Type B pancreatic cell (in vitro differentiated cells): ENCODE measurements around the gene TMEM217. TPM values are rescaled to one million over a fixed set of nuclear protein-coding genes. Genes with fewer than 3 reads are reported as not detected.

Source experiments
- DNase-seq: peaks from one replicate; pipeline ENCODE4 v3.0.0; 2021; ENCODE audit warnings: mixed read lengths; ENCODE audit not compliant: unreplicated experiment; ENCODE audit errors: extremely low spot score
- H3K27ac Mint-ChIP-seq: 2 replicates; pipeline ENCODE4 v1.8.0; 2021; ENCODE audit warnings: mild to moderate bottlenecking, mixed read lengths
- H3K27me3 Mint-ChIP-seq: 2 replicates; pipeline ENCODE4 v1.8.0; 2021; ENCODE audit warnings: mixed read lengths
- H3K36me3 Mint-ChIP-seq: 2 replicates; pipeline ENCODE4 v1.8.0; 2021; ENCODE audit warnings: mixed read lengths
- H3K4me1 Mint-ChIP-seq: one replicate; pipeline ENCODE4 v1.8.0; 2021; ENCODE audit warnings: mixed read lengths; ENCODE audit not compliant: unreplicated experiment
- H3K4me3 Mint-ChIP-seq: 2 replicates; pipeline ENCODE4 v1.8.0; 2021; ENCODE audit warnings: mild to moderate bottlenecking, mixed read lengths
- H3K9me3 Mint-ChIP-seq: 2 replicates; pipeline ENCODE4 v1.8.0; 2021; ENCODE audit warnings: mixed read lengths
- CTCF ChIP-seq: fragments of 200-600 bp; sonication (generic); conservative IDR thresholded peaks from 2 replicates; pipeline ENCODE4 v1.5.0; 2021; ENCODE audit warnings: antibody characterized with exemption, mild to moderate bottlenecking
- total RNA-seq: library from RNA; stranded (reverse); gene quantifications from 2 replicates; pipeline ENCODE4 v1.2.1, GENCODE V29; 2021; ENCODE audit warnings: low replicate concordance

Gene TMEM217
- total RNA-seq, 1 donor from 2014 or later = 1.1 TPM

GRCh38 chr6:37172912-37173492, 84.9 kb downstream of the TMEM217 start:
- H3K36me3 Mint-ChIP-seq = peaks cover 24% of the 10 kb centered on the region
- H3K4me3 Mint-ChIP-seq = peak overlapping the region; percentile 58

GRCh38 chr6:37171970-37172812, 85.8 kb downstream of the TMEM217 start:
- Mint-ChIP-seq H3K4me1 (peaks cover 26% of the 10 kb centered on the region), H3K27ac (peak overlapping the region; percentile 96), H3K36me3 (peaks cover 24% of the 10 kb centered on the region), H3K27me3 (no peaks in the 10 kb centered on the region), H3K9me3 (no peaks in the 10 kb centered on the region), H3K4me3 (peak overlapping the region; percentile 92)
- TF ChIP-seq CTCF = peak; percentile 97
- peak; percentile 89 for DNase-seq

More at GRCh38 chr6:37172912-37173492, 84.9 kb downstream of the TMEM217 start:
- peaks cover 25% of the 10 kb centered on the region for H3K4me1 Mint-ChIP-seq
- no peak for DNase-seq
- no peak for TF ChIP-seq CTCF
- no peaks in the 10 kb centered on the region for H3K27me3 Mint-ChIP-seq
- no peaks in the 10 kb centered on the region for H3K9me3 Mint-ChIP-seq
- no peak overlapping the region for H3K27ac Mint-ChIP-seq

- H3K4me3 Mint-ChIP-seq = peak overlapping the region; percentile 92
- no peaks in the 10 kb centered on the region for H3K9me3 Mint-ChIP-seq
- H3K27ac Mint-ChIP-seq = peak overlapping the region; percentile 96
- no peak for DNase-seq
- peaks cover 26% of the 10 kb centered on the region for H3K4me1 Mint-ChIP-seq
- H3K27me3 Mint-ChIP-seq = no peaks in the 10 kb centered on the region
- TF ChIP-seq CTCF = no peak
- peaks cover 24% of the 10 kb centered on the region for H3K36me3 Mint-ChIP-seq
These were observed 86.6 kb downstream of the TMEM217 start for GRCh38 chr6:37171201-37171969.

- H3K36me3 Mint-ChIP-seq = peaks cover 24% of the 10 kb centered on the region
- peaks cover 26% of the 10 kb centered on the region for H3K4me1 Mint-ChIP-seq
- H3K9me3 Mint-ChIP-seq = no peaks in the 10 kb centered on the region
- no peaks in the 10 kb centered on the region for H3K27me3 Mint-ChIP-seq
- H3K4me3 Mint-ChIP-seq = peak overlapping the region; percentile 92
- peak; percentile 61 for TF ChIP-seq CTCF
- peak; percentile 78 for DNase-seq
- peak overlapping the region; percentile 96 for H3K27ac Mint-ChIP-seq
These were observed 87.4 kb downstream of the TMEM217 start for GRCh38 chr6:37170273-37171200.
